Fibroblast of gingiva (primary cell): Measurements from ENCODE around the gene SLC6A8.
"Not testable (repeated sequence)": the region's sequence is repeated elsewhere in the genome, so short reads cannot be mapped to it uniquely, and the experiment has no call there.

Source experiments
- DNase-seq: peaks from one replicate; pipeline ENCODE4 v3.0.0-alpha.2; 2011; ENCODE audit warnings: low read depth

SLC6A8 gene

DNA sequence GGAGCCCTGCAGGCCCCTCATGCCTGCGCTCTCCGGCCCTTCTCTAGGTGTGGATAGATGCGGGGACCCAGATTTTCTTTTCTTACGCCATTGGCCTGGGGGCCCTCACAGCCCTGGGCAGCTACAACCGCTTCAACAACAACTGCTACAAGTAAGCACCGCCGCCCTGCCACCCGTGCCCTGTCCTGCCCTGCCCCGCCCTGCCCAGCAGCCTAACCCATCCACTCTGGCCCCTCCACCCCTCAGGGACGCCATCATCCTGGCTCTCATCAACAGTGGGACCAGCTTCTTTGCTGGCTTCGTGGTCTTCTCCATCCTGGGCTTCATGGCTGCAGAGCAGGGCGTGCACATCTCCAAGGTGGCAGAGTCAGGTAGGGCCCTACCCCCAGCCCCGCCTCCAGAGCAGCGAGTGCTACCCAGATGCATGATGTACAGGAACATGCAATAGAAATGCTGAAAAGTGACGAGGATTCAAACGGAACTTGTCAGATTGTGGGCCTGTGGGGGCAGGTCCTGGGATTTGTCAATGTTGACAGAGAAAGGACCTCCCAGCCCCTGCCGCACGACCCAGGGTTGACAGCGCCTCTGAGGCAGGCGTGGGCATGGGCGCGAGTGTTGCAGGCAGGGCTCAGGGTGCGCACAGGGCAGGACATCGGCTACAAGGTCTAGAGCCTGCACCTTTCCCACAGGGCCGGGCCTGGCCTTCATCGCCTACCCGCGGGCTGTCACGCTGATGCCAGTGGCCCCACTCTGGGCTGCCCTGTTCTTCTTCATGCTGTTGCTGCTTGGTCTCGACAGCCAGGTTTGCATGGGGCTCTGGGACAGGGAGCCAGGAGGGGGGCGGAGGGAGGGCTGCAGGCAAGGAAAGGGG is 5.7 kb downstream of the SLC6A8 start:
- DNase-seq, result no peak

DNA sequence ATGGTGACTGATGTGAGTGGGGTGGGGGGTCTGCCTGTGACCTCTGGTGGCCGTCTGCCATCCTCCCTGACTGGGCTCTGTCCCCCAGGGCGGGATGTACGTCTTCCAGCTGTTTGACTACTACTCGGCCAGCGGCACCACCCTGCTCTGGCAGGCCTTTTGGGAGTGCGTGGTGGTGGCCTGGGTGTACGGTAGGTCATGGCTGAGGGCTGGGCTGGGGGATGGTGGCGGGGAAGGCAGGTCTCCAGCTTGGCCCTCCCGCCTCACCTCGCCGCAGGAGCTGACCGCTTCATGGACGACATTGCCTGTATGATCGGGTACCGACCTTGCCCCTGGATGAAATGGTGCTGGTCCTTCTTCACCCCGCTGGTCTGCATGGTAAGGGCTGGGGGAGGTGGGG is 6.5 kb downstream of the SLC6A8 start:
- not testable (repeated sequence) for DNase-seq

DNA sequence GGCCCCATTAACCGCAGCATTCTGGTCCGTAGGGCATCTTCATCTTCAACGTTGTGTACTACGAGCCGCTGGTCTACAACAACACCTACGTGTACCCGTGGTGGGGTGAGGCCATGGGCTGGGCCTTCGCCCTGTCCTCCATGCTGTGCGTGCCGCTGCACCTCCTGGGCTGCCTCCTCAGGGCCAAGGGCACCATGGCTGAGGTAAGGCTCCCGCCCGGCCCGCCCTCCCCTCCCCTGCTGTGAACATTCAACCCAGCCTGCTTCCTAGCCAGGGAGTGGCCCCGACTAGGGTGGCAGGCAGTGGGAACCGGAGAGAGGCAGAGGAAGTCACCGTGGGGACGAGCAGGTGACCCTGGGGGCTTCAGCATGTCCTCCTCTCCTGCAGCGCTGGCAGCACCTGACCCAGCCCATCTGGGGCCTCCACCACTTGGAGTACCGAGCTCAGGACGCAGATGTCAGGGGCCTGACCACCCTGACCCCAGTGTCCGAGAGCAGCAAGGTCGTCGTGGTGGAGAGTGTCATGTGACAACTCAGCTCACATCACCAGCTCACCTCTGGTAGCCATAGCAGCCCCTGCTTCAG is 7.1 kb downstream of the SLC6A8 start:
- no peak for DNase-seq

- no peak for DNase-seq
Observed at GRCh38 chrX:153696100-153696499, 8.4 kb downstream of the SLC6A8 start.

- DNase-seq, result not testable (repeated sequence)
Observed at GRCh38 chrX:153696538-153696937, 8.8 kb downstream of the SLC6A8 start.

DNA sequence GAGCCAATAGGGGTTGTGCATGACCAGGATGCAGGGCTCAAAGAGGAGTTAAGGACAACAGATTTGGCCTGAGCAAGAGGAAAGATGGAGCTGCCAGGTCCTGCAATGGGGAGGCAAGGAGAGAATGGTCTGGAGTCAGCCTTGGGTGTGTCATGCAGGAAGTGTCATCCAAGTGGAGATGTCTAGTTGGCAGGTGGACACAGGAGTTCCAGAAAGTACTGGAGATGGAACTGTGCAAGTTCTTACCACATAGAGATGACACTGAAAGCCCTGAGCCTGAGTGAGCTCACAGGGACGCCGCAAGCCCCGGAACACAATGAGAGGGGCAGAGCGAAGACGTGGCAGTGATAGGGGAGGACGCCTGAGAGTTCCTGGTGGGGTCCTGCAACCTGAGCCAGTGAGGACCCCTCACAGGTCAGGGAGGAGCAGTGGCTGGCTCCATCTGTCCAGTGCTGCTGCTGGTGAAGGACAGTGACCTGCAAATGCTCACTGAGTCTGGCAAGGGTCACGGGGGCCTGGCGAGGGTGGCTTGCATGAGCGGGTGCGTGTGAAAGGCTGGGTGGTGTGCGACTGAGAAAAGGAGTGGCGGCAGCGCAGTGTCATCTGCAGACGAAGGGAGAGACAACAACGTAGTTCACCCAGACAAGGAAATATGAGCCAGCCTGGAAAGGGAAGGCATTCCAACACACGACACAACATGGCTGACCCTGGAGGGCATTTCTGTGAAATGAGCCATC is 9.4 kb downstream of the SLC6A8 start:
- not testable (repeated sequence) for DNase-seq

GRCh38 chrX:153697924-153698865 is 10.5 kb downstream of the SLC6A8 start:
- no peak for DNase-seq

DNA sequence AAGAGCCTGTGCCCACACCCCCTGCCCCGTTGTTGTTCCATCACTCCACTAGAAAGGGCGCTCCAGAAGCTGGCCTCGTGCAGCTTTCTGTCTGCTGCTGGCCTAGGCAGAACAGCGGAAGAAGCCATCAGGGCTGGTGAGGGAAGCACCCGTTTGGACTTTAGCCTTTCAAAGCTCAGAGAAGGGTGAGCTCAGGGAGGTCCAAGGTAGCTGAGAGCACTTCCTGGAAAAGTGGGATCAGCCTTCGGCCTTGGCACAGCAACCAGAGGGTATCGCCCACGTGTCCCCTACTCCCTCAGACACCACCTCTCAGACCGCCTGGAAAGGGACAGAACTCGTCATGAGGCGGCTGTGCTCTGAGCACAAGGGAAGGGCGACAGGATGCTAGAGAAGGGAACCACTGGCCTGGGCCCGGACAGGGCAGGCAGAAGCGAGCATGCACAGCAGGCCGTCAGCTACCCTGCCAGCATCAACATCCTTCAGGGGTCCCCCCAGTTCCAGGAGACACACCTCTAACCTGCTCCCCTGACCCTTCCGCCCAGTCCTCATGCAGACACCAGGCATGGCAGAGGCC is 11.6 kb downstream of the SLC6A8 start:
- not testable (repeated sequence) for DNase-seq

- not testable (repeated sequence) for DNase-seq
Observed at GRCh38 chrX:153699784-153700371, 12.2 kb downstream of the SLC6A8 start.

DNA sequence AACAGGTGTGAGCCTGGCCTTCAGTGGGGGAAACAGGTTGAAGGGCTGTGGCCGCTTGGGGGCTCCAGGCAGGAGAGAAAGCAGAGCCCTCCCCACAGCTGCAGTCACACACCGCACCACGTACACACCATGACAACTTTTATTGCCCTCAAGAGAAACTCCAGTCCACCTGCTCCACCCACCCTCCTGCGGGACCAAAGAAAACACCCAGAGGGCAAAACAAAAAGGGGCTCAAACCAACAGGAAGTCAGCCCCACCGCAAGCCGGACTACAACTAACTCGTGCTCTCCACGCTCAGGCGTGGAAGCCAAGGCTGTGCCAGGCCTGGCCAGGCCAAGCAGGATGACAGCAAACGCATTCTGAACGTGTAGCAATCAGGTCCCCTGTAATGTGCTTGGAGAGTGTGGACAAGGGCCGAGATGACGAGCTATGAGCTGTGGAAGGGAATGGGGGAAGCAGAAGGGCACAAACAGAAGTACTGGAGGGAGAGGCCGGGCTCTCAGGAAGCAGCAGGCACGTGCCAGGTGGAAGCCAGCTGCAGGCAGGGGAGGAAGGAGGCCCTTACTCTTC is 12.7 kb downstream of the SLC6A8 start:
- no peak for DNase-seq

GRCh38 chrX:153700967-153701366 is 13.2 kb downstream of the SLC6A8 start:
- DNase-seq, result no peak

GRCh38 chrX:153701706-153702105 is 14.0 kb downstream of the SLC6A8 start:
- DNase-seq, result no peak

GRCh38 chrX:153702336-153703035 is 14.8 kb downstream of the SLC6A8 start:
- DNase-seq, result no peak

DNA sequence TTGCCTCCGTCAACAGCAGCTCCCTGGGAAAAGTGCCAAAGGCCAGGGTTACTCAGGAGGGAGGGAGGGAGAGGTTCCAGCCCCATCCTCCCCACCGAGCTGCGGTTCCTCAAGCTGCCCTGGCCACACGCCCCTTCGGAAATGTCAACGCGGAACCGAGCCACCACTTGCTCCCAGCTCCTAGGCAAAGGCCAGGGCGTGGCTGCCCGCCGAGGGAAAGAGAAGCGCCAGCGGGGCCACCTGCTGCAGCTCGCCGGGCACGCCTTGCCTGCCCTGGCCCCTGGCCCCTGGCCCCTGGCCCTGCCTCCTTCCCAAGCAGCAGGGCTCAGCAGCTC is 15.3 kb downstream of the SLC6A8 start:
- no peak for DNase-seq

DNA sequence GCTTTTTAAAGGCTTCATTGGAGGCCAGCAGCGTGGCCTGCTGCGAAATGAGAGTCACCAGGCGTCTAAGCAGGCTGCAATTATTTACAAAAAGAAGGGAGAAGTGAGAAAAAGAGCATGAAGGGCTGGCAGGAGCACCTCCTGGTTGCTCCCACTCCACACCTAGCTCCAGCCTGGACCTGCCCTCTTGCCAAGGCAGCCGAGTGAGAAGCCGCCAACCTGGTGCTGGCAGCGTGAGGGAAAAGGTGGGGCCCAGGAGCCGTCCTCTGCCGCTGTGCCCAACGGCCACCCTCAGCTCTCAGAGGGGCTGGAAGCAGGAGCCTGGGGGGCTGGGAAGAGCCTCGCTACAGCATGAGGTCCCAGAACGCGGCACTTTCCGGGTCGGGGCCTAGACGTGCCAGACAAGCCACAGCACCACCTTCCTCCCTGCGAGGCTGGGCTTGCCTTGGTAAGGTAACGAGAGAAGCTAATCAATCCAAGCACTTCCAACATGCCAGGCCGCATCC is 16.3 kb downstream of the SLC6A8 start:
- no peak for DNase-seq

DNA sequence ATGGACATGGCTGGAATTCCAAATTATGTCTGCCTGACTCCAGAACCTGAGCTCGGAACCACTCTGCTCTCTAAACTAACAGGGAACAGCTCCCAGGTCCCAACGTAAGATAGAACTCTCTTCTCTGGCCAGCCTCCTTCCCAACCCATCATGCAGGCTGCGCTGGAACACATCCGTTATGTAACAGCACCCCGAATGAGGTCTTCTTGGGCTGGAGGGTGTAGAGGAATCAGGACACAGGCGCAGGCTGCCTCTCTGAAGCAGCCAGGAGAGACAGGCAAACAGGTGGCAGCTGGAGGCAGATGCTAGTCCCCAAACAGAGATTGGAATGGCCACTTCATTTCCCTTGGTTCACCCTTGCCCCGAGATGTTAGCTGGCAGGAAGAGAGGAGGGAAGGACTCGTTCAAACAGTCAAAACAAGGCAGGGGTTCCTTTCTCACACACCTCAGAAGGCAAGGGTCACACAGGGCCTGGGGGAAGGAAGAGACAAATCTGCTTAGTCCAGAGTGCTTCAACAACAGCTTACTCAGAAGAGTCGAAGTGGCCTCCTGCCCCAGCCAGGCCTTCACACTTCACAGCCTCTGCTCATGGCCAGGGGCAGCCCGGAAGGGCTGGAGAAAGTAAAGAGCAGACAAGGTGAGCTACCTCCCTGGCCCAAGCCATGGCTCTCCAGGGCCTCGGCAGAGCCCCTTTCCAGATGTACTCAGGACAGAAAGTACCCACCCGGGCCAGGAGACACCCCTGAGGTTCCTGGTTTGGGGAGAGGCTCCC is 17.1 kb downstream of the SLC6A8 start:
- not testable (repeated sequence) for DNase-seq

- not testable (repeated sequence) for DNase-seq
Observed at GRCh38 chrX:153705403-153706060, 17.8 kb downstream of the SLC6A8 start.

DNA sequence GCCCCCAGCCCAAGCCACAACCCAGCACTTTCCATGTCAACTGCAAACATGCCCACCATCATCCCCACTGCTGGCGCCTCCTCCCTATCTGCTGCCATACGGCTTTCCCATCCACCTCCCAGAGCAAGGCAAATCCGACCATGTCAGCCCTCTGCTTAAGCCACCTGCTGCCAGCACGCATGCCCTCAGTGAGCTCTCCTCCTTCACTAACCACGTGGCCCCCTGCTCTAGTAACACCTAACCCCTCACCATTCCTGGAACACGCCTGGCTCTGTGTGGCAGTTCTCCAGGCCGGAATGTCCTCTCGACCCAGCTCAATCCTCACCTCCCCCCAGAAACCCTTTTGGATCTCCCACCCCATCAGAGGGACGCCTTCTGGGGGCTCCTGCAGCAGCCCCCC is 19.1 kb downstream of the SLC6A8 start:
- DNase-seq, result no peak

GRCh38 chrX:153707406-153707805 is 19.7 kb downstream of the SLC6A8 start:
- DNase-seq, result no peak
